Upper lobe of left lung (tissue), 4 donors: ENCODE results near the gene EIF2B5.

Source experiments
- CTCF ChIP-seq, 6 experiments: fragments of 450-650 bp in 4 of 6; fragments of 200-600 bp in 2 of 6; sonication (generic) in 2 of 6; IDR thresholded peaks; one replicate each; pipeline ENCODE4 v1.5.1; 2016 to 2019; ENCODE audit warnings: antibody characterized with exemption in 6 of 6
- EP300 ChIP-seq, 4 donors: sonication (generic); formaldehyde crosslinking; IDR thresholded peaks; one replicate each; pipeline ENCODE4 v1.5.1; 2017; ENCODE audit warnings: antibody characterized with exemption in 4 of 4, control low read depth in 2 of 4
- POLR2A ChIP-seq, 4 donors: fragments of 450-650 bp; IDR thresholded peaks; one replicate each; pipeline ENCODE4 v1.5.1; 2016 to 2017; ENCODE audit warnings: antibody characterized with exemption in 4 of 4, mild to moderate bottlenecking in 2 of 4

- no peak for TF ChIP-seq EP300 (IDR thresholded peaks at IDR 0.05)
- no peak for TF ChIP-seq CTCF (IDR thresholded peaks at IDR 0.05)
- no peak for TF ChIP-seq POLR2A (IDR thresholded peaks at IDR 0.05)
Measured at GRCh38 chr3:184184546-184185230, 49.5 kb downstream of the EIF2B5 start.
